ENCODE measurements around the gene USP48. TPM values are rescaled to one million over a fixed set of nuclear protein-coding genes. Genes with fewer than 3 reads are reported as not detected.

The USP48 gene
- total and polyA plus RNA-seq, 10 of the 15 experiments (the other 5 are each of a cell fraction or from before 2014, with no cell fraction given): 21.2 to 115 (median 75.5) TPM

GRCh38 chr1:21653744-21654100, 129.2 kb downstream of the USP48 start (continued):
- TF ChIP-seq ATF2 (IDR thresholded peaks at IDR 0.05; ENCODE audit: low read length) (no peak), KAT2A (conservative IDR thresholded peaks at IDR 0.05; ENCODE audit: control insufficient read depth, low read depth, low read length) (no peak), ATF3 (IDR thresholded peaks at IDR 0.05; ENCODE audit: borderline replicate concordance, extremely low read depth, low read depth, low read length) (no peak), TCF12 (IDR thresholded peaks at IDR 0.05; ENCODE audit: low read depth, low read length) (no peak), NFXL1 (IDR thresholded peaks at IDR 0.05; ENCODE audit: borderline replicate concordance) (no peak), SMAD5 (IDR thresholded peaks at IDR 0.05; ENCODE audit: low read depth) (no peak), STAT3 (IDR thresholded peaks at IDR 0.05; ENCODE audit: low read depth, low read length) (no peak), BCL11A (IDR thresholded peaks at IDR 0.05; ENCODE audit: low read depth, low read length) (no peak)

GRCh38 chr1:21652937-21653743, 129.8 kb downstream of the USP48 start:
- Histone ChIP-seq H4K20me1 (ENCODE audit: control insufficient read depth, insufficient read depth) (peaks cover 2% of the 10 kb centered on the region; the same call in 1 of the 2 replicates), H3K4me2 (ENCODE audit: control insufficient read depth, insufficient read depth) (no peak overlapping the region), H3K27me3 (replicated peaks in 1 of 2; ENCODE audit: control insufficient read depth in 2 of 2, insufficient read depth in 2 of 2, low read length in 1 of 2) (peaks cover 6 to 13% of the 10 kb centered on the region in 2 experiments), H3K9me3 (replicated peaks; ENCODE audit: control insufficient read depth, insufficient read depth, low read length) (no peaks in the 10 kb centered on the region), H3K36me3 (ENCODE audit: control insufficient read depth in 2 of 2, insufficient read depth in 2 of 2, low read length in 1 of 2) (no peaks in the 10 kb centered on the region), H2AFZ (ENCODE audit: control insufficient read depth, low read depth, low read length) (no peak overlapping the region), H3K4me1 (ENCODE audit: control insufficient read depth, insufficient read depth, low read length) (0 out of 2 replicates have a peak, but pooled peaks cover 3% of the 10 kb centered on the region), H3K4me3 (no peak overlapping the region), H3K27ac (ENCODE audit: control insufficient read depth, insufficient read depth) (no peak overlapping the region), H3K79me2 (ENCODE audit: control insufficient read depth, insufficient read depth, low read length) (no peaks in the 10 kb centered on the region), H3K9ac (ENCODE audit: control insufficient read depth, insufficient read depth, low read length) (no peak overlapping the region)
- POLR2A ChIA-PET: interaction anchor here (0.5 kb wide), 1 partner anchor 329 kb away, joined by 3 read pairs; no protein-coding TSS in a partner anchor
- ATAC-seq: no peak
- no peak for TF ChIP-seq SUZ12 (IDR thresholded peaks at IDR 0.05; ENCODE audit: unreplicated experiment)
- peak in 1 of 2 experiments; percentile 25; a peak in 1 of 4 replicates for TF ChIP-seq ETV6 (conservative IDR thresholded peaks at IDR 0.05 in 1 of 2, IDR thresholded peaks at IDR 0.05 in 1 of 2; ENCODE audit: borderline replicate concordance in 1 of 2, low read depth in 1 of 2)
- TF ChIP-seq RCOR1 (conservative IDR thresholded peaks at IDR 0.05; ENCODE audit: low read depth, low read length): no peak
- TF ChIP-seq CUX1 (IDR thresholded peaks at IDR 0.05; ENCODE audit: insufficient replicate concordance, low read depth, low read length): no peak
- CTCF ChIA-PET: interaction anchor here (0.7 kb wide), 1 partner anchor 931 kb away, joined by 3 read pairs; no protein-coding TSS in a partner anchor
- intact Hi-C loops (cut with micrococcal nuclease; ENCODE audit: unreplicated experiment): loop anchor here (10.0 kb wide), 1 partner anchor 138 kb away; no protein-coding TSS in a partner anchor
- no TSS peak for BruUV-seq (replicated peaks)
- in situ Hi-C loops (cut with MboI): no loop called here
- no peak for DNase-seq (ENCODE audit: low read depth, low spot score)
- WGBS (ENCODE audit: insufficient coverage, insufficient replicate concordance, low lambda C conversion rate, missing lambda C conversion rate): 25% methylated on average over 10 of the region's 10 CpGs
- no peak for FAIRE-seq
- SMC1A ChIA-PET (ENCODE audit: uncharacterized antibody, unreplicated experiment): no interaction called here
- RAD21 ChIA-PET (ENCODE audit: unreplicated experiment): interaction anchor here (1.1 kb wide), 1 partner anchor 369 kb away, joined by 3 read pairs; no protein-coding TSS in a partner anchor

Data from GM12878 (cell line).